ENCODE measurements around the gene RHBDF1. TPM values are rescaled to one million over a fixed set of nuclear protein-coding genes. Genes with fewer than 3 reads are reported as not detected.

RHBDF1 gene
- total and polyA plus RNA-seq, 9 of the 15 experiments (the other 6 are each of a cell fraction or from before 2014, with no cell fraction given): 1.0 to 8.2 (median 4.2) TPM

- TF ChIP-seq ZBED1 (IDR thresholded peaks at IDR 0.05) (no peak), ATF1 (CRISPR knock-in tag; IDR thresholded peaks at IDR 0.05) (no peak), ATF1 (tag; IDR thresholded peaks at IDR 0.05) (peak; percentile 33; the same call in 1 of the 2 replicates), POU5F1 (IDR thresholded peaks at IDR 0.05; ENCODE audit: borderline replicate concordance, low read depth, low read length, partially characterized antibody) (no peak), THAP12 (CRISPR knock-in tag; IDR thresholded peaks at IDR 0.05) (no peak), POLR2A (conservative IDR thresholded peaks at IDR 0.05) (no peak), MAX (CRISPR knock-in tag; IDR thresholded peaks at IDR 0.05) (no peak), MCM7 (IDR thresholded peaks at IDR 0.05) (no peak), LCOR (CRISPR knock-in tag; IDR thresholded peaks at IDR 0.05) (no peak), TAF1 (IDR thresholded peaks at IDR 0.05; ENCODE audit: control insufficient read depth, extremely low read depth, insufficient read depth, low read length, severe bottlenecking) (no peak), YBX1 (IDR thresholded peaks at IDR 0.05) (no peak), RBM25 (IDR thresholded peaks at IDR 0.05; ENCODE audit: low read depth, low read length, severe bottlenecking) (no peak), GATA2 (CRISPR knock-in tag; IDR thresholded peaks at IDR 0.05) (peak; percentile 42; the same call in 1 of the 2 replicates), BRCA1 (IDR thresholded peaks at IDR 0.05) (no peak), BRCA1 (CRISPR knock-in tag; IDR thresholded peaks at IDR 0.05) (no peak), DIDO1 (tag; IDR thresholded peaks at IDR 0.05; ENCODE audit: low read depth) (no peak), ZSCAN32 (CRISPR knock-in tag; IDR thresholded peaks at IDR 0.05) (no peak), PATZ1 (CRISPR knock-in tag; IDR thresholded peaks at IDR 0.05; ENCODE audit: borderline replicate concordance) (no peak), THRA (IDR thresholded peaks at IDR 0.05) (no peak), ZSCAN29 (IDR thresholded peaks at IDR 0.05) (no peak), HIVEP1 (CRISPR knock-in tag; IDR thresholded peaks at IDR 0.05) (no peak), SRF (CRISPR knock-in tag; IDR thresholded peaks at IDR 0.05) (no peak), VEZF1 (CRISPR knock-in tag; IDR thresholded peaks at IDR 0.05) (peak; percentile 64; the same call in 1 of the 2 replicates), PHF21A (IDR thresholded peaks at IDR 0.05; ENCODE audit: borderline replicate concordance, low read depth) (no peak)
Observed at GRCh38 chr16:119835-120491, 47.5 kb upstream of the RHBDF1 start (continued).
